M059J (cell line): Measurements from ENCODE around the gene SIPA1. TPM values are rescaled to one million over a fixed set of nuclear protein-coding genes. Genes with fewer than 3 reads are reported as not detected.
A peak's percentile ranks its signal among the peaks of the same experiment; 100 is the strongest.

Experiments used
- DNase-seq: peaks from one replicate; pipeline ENCODE4 v3.0.0-alpha.2; 2012; ENCODE audit warnings: low read depth
- total RNA-seq: library from RNA; depleted of rRNA; stranded (reverse); fragments of >200 nt; shearing (Covaris generic); gene quantifications from 2 replicates; pipeline ENCODE4 v1.2.3, GENCODE V29; 2014

SIPA1 gene
- total RNA-seq, 1 experiment from 2014 or later, result 22.7 TPM

- DNase-seq, result no peak
Observed at GRCh38 chr11:65607614-65608426, 30.1 kb upstream of the SIPA1 start.

GRCh38 chr11:65609229-65609628 lies 28.7 kb upstream of the SIPA1 start:
- no peak for DNase-seq

GRCh38 chr11:65609665-65610064 lies 28.2 kb upstream of the SIPA1 start:
- no peak for DNase-seq

- DNase-seq, result no peak
Observed at GRCh38 chr11:65610404-65610803, 27.5 kb upstream of the SIPA1 start.

GRCh38 chr11:65611028-65611757 lies 26.7 kb upstream of the SIPA1 start:
- no peak for DNase-seq

- no peak for DNase-seq
Observed at GRCh38 chr11:65611758-65612603, 25.9 kb upstream of the SIPA1 start.

- no peak for DNase-seq
Observed at GRCh38 chr11:65612691-65613090, 25.2 kb upstream of the SIPA1 start.

GRCh38 chr11:65613091-65613928 lies 24.6 kb upstream of the SIPA1 start:
- DNase-seq, result no peak

- peak; percentile 100 for DNase-seq
Observed at GRCh38 chr11:65615229-65615949, 22.5 kb upstream of the SIPA1 start, which contains the start of gene PCNX3. TSS of gene PCNX3 (plus strand) at chr11:65615776. CDS start at chr11:65616312, 536 bp downstream.

GRCh38 chr11:65615950-65616574 lies 21.8 kb upstream of the SIPA1 start:
- DNase-seq, result peak; percentile 40

GRCh38 chr11:65616575-65617001 lies 21.3 kb upstream of the SIPA1 start:
- DNase-seq, result no peak

- no peak for DNase-seq
Observed at GRCh38 chr11:65617136-65617850, 20.6 kb upstream of the SIPA1 start.

- no peak for DNase-seq
Observed at GRCh38 chr11:65617990-65618751, 19.7 kb upstream of the SIPA1 start.

- DNase-seq, result no peak
Observed at GRCh38 chr11:65618763-65619162, 19.1 kb upstream of the SIPA1 start.

GRCh38 chr11:65619281-65619928 lies 18.5 kb upstream of the SIPA1 start:
- DNase-seq, result no peak

GRCh38 chr11:65620666-65621065 lies 17.2 kb upstream of the SIPA1 start:
- no peak for DNase-seq

- DNase-seq, result no peak
Observed at GRCh38 chr11:65621460-65621859, 16.4 kb upstream of the SIPA1 start.

GRCh38 chr11:65622011-65622410 lies 15.9 kb upstream of the SIPA1 start:
- DNase-seq, result no peak
